Activated T-helper 2 cell treated with anti-CD3 and anti-CD28 coated beads, Interferon-gamma antibody, Interleukin-2, Interleukin-4, amounts not matched to agents 10 μg/mL and 5 μg/mL and 100 μg/mL, durations not matched to agents 14 hours and 24 hours and 36 hours (primary cell): ENCODE data around the gene ZNF398. TPM values are rescaled to one million over a fixed set of nuclear protein-coding genes. Genes with fewer than 3 reads are reported as not detected.
"Not testable (repeated sequence)": the region's sequence is repeated elsewhere in the genome, so short reads cannot be mapped to it uniquely, and the experiment has no call there.

ENCODE experiments used
- DNase-seq: peaks from one replicate; pipeline ENCODE4 v3.0.0; 2021; ENCODE audit warnings: low spot score
- H3K27ac Mint-ChIP-seq: one replicate; pipeline ENCODE4 v1.8.0; 2021; ENCODE audit warnings: mixed read lengths
- H3K27me3 Mint-ChIP-seq: one replicate; pipeline ENCODE4 v1.8.0; 2021; ENCODE audit warnings: low read depth, mixed read lengths
- H3K36me3 Mint-ChIP-seq: one replicate; pipeline ENCODE4 v1.8.0; 2021; ENCODE audit warnings: low read depth, mixed read lengths
- H3K4me1 Mint-ChIP-seq: one replicate; pipeline ENCODE4 v1.8.0; 2021; ENCODE audit warnings: low read depth, mixed read lengths
- H3K4me3 Mint-ChIP-seq: one replicate; pipeline ENCODE4 v1.8.0; 2021; ENCODE audit warnings: low read depth, mild to moderate bottlenecking, moderate library complexity, mixed read lengths
- H3K9me3 Mint-ChIP-seq: one replicate; pipeline ENCODE4 v1.8.0; 2021; ENCODE audit warnings: mixed read lengths
- intact Hi-C: fragments of 100-400 bp; cut with micrococcal nuclease; formaldehyde crosslinking; loops from one replicate; pipeline ENCODE4 v1.15.1; 2023
- total RNA-seq: library from RNA; stranded (reverse); gene quantifications from 2 replicates; pipeline ENCODE4 v1.2.3, GENCODE V29; 2022

The ZNF398 gene
- total RNA-seq, 1 donor from 2014 or later, result 16.9 TPM

GRCh38 chr7:149133028-149133710, 14.1 kb upstream of the ZNF398 start:
- no peak for DNase-seq
- Mint-ChIP-seq H3K36me3 (peaks cover 65% of the 10 kb centered on the region), H3K4me3 (no peak overlapping the region), H3K27me3 (no peaks in the 10 kb centered on the region), H3K4me1 (peaks cover 4% of the 10 kb centered on the region), H3K27ac (no peak overlapping the region), H3K9me3 (peaks cover 15% of the 10 kb centered on the region)
- intact Hi-C loops, result no loop called here

GRCh38 chr7:149136118-149136517, 11.1 kb upstream of the ZNF398 start:
- no peaks in the 10 kb centered on the region for H3K4me1 Mint-ChIP-seq
- peaks cover 41% of the 10 kb centered on the region for H3K36me3 Mint-ChIP-seq

GRCh38 chr7:149140831-149141230, 6.4 kb upstream of the ZNF398 start:
- intact Hi-C loops, result loop anchor here (10.0 kb wide), 1 partner anchor 284 kb away; no protein-coding TSS in a partner anchor
- DNase-seq, result no peak
- no peaks in the 10 kb centered on the region for H3K27me3 Mint-ChIP-seq
- H3K27ac Mint-ChIP-seq, result no peak overlapping the region
- H3K4me1 Mint-ChIP-seq, result peaks cover 9% of the 10 kb centered on the region
- H3K36me3 Mint-ChIP-seq, result peaks cover 12% of the 10 kb centered on the region
- no peak overlapping the region for H3K4me3 Mint-ChIP-seq
- no peaks in the 10 kb centered on the region for H3K9me3 Mint-ChIP-seq

More at GRCh38 chr7:149136118-149136517, 11.1 kb upstream of the ZNF398 start:
- DNase-seq, result no peak
- no peaks in the 10 kb centered on the region for H3K27me3 Mint-ChIP-seq
- no peak overlapping the region for H3K27ac Mint-ChIP-seq
- intact Hi-C loops, result no loop called here
- peaks cover 6% of the 10 kb centered on the region for H3K9me3 Mint-ChIP-seq
- no peak overlapping the region for H3K4me3 Mint-ChIP-seq

- Mint-ChIP-seq H3K4me1 (peaks cover 11% of the 10 kb centered on the region), H3K4me3 (no peak overlapping the region), H3K9me3 (no peaks in the 10 kb centered on the region), H3K36me3 (peaks cover 14% of the 10 kb centered on the region), H3K27ac (no peak overlapping the region), H3K27me3 (no peaks in the 10 kb centered on the region)
- DNase-seq, result no peak
- intact Hi-C loops, result loop anchor here (10.0 kb wide), 1 partner anchor 283 kb away; no protein-coding TSS in a partner anchor
Measured at GRCh38 chr7:149141893-149142292, 5.4 kb upstream of the ZNF398 start.

- H3K27ac Mint-ChIP-seq, H3K9me3 Mint-ChIP-seq, DNase-seq, H3K4me3 Mint-ChIP-seq, H3K27me3 Mint-ChIP-seq: not testable (repeated sequence)
- Mint-ChIP-seq H3K36me3 (peaks cover 12% of the 10 kb centered on the region), H3K4me1 (peaks cover 17% of the 10 kb centered on the region)
- intact Hi-C loops, result loop anchor here (10.0 kb wide), 1 partner anchor 280 kb away; no protein-coding TSS in a partner anchor
Measured at GRCh38 chr7:149144436-149144922, 2.8 kb upstream of the ZNF398 start.

- H3K27me3 Mint-ChIP-seq, result no peaks in the 10 kb centered on the region
- H3K36me3 Mint-ChIP-seq, result peaks cover 16% of the 10 kb centered on the region
- H3K4me1 Mint-ChIP-seq, result peaks cover 22% of the 10 kb centered on the region
- intact Hi-C loops, result loop anchor here (5.0 to 10.0 kb wide), 3 partner anchors 102 to 352 kb away; partner anchors contain the start of gene ZNF746
- H3K4me3 Mint-ChIP-seq, result peak overlapping the region; percentile 64
- H3K27ac Mint-ChIP-seq, result peak overlapping the region; percentile 56
- DNase-seq, result no peak
- H3K9me3 Mint-ChIP-seq, result no peaks in the 10 kb centered on the region
Measured at GRCh38 chr7:149145031-149145845, 2.0 kb upstream of the ZNF398 start.

- Mint-ChIP-seq H3K27ac (peak overlapping the region; percentile 46), H3K4me1 (peaks cover 24% of the 10 kb centered on the region), H3K4me3 (peak overlapping the region; percentile 80), H3K9me3 (no peaks in the 10 kb centered on the region), H3K27me3 (no peaks in the 10 kb centered on the region), H3K36me3 (peaks cover 21% of the 10 kb centered on the region)
- DNase-seq, result peak; percentile 59
- intact Hi-C loops, result loop anchor here (1.0 to 10.0 kb wide), 9 partner anchors 21 to 477 kb away; partner anchors contain the start of genes PDIA4, ZNF282, ZNF746 and ZNF783
Measured at GRCh38 chr7:149147752-149148653, 750 bp downstream of the ZNF398 start.

GRCh38 chr7:149150981-149151380, 3.7 kb downstream of the ZNF398 start:
- H3K27ac Mint-ChIP-seq, result no peak overlapping the region
- DNase-seq, result no peak
- H3K9me3 Mint-ChIP-seq, result no peaks in the 10 kb centered on the region
- peaks cover 42% of the 10 kb centered on the region for H3K36me3 Mint-ChIP-seq
- peaks cover 15% of the 10 kb centered on the region for H3K4me1 Mint-ChIP-seq
- H3K27me3 Mint-ChIP-seq, result no peaks in the 10 kb centered on the region
- H3K4me3 Mint-ChIP-seq, result no peak overlapping the region
- intact Hi-C loops, result no loop called here

GRCh38 chr7:149153346-149153745, 6.1 kb downstream of the ZNF398 start:
- Mint-ChIP-seq H3K4me1 (peaks cover 14% of the 10 kb centered on the region), H3K27ac (no peak overlapping the region), H3K9me3 (no peaks in the 10 kb centered on the region), H3K27me3 (no peaks in the 10 kb centered on the region), H3K36me3 (peaks cover 59% of the 10 kb centered on the region), H3K4me3 (no peak overlapping the region)
- DNase-seq, result no peak
- intact Hi-C loops, result no loop called here

GRCh38 chr7:149154056-149154455, 6.8 kb downstream of the ZNF398 start:
- H3K27me3 Mint-ChIP-seq, result no peaks in the 10 kb centered on the region
- H3K9me3 Mint-ChIP-seq, result no peaks in the 10 kb centered on the region
- DNase-seq, result no peak
- intact Hi-C loops, result no loop called here
- no peak overlapping the region for H3K4me3 Mint-ChIP-seq
- peaks cover 11% of the 10 kb centered on the region for H3K4me1 Mint-ChIP-seq
- H3K36me3 Mint-ChIP-seq, result peaks cover 58% of the 10 kb centered on the region
- no peak overlapping the region for H3K27ac Mint-ChIP-seq

GRCh38 chr7:149156898-149157297, 9.6 kb downstream of the ZNF398 start:
- intact Hi-C loops, result no loop called here
- Mint-ChIP-seq H3K4me3 (no peak overlapping the region), H3K9me3 (no peaks in the 10 kb centered on the region), H3K27me3 (no peaks in the 10 kb centered on the region), H3K36me3 (peaks cover 65% of the 10 kb centered on the region), H3K4me1 (peaks cover 15% of the 10 kb centered on the region), H3K27ac (no peak overlapping the region)
- DNase-seq, result no peak

GRCh38 chr7:149161241-149161848, 14.1 kb downstream of the ZNF398 start:
- H3K27me3 Mint-ChIP-seq, result no peaks in the 10 kb centered on the region
- H3K27ac Mint-ChIP-seq, result peak overlapping the region; percentile 33
- H3K4me1 Mint-ChIP-seq, result peaks cover 15% of the 10 kb centered on the region
- no peak overlapping the region for H3K4me3 Mint-ChIP-seq
- H3K36me3 Mint-ChIP-seq, result peaks cover 55% of the 10 kb centered on the region
- no peaks in the 10 kb centered on the region for H3K9me3 Mint-ChIP-seq
- DNase-seq, result no peak
- intact Hi-C loops, result no loop called here
